Spinal cord (tissue), 10 donors: Measurements from ENCODE around the gene FAM83D. TPM values are rescaled to one million over a fixed set of nuclear protein-coding genes. Genes with fewer than 3 reads are reported as not detected.

Experiments used
- DNase-seq, 6 donors: peaks; one replicate each; pipeline versions ENCODE4 v3.0.0 to v3.0.0-alpha.2; 2013 to 2015; ENCODE audit warnings: low spot score in 6 of 6, low read depth in 4 of 6
- H3K27ac ChIP-seq: one replicate; pipeline ENCODE4 v1.5.1; 2013; ENCODE audit warnings: low read depth, low read length, control low read depth
- H3K27me3 ChIP-seq: one replicate; pipeline ENCODE4 v1.6.1; 2013; ENCODE audit warnings: low read length; ENCODE audit not compliant: control insufficient read depth, insufficient read depth
- H3K36me3 ChIP-seq: one replicate; pipeline ENCODE4 v1.6.1; 2013; ENCODE audit warnings: low read length; ENCODE audit not compliant: control insufficient read depth, insufficient read depth
- H3K4me1 ChIP-seq: one replicate; pipeline ENCODE4 v1.6.1; 2013; ENCODE audit warnings: low read length; ENCODE audit not compliant: control insufficient read depth, insufficient read depth
- H3K4me3 ChIP-seq: one replicate; pipeline ENCODE4 v1.5.1; 2013; ENCODE audit warnings: low read depth, low read length, control low read depth
- H3K9me3 ChIP-seq: one replicate; pipeline ENCODE4 v1.6.1; 2013; ENCODE audit warnings: low read length; ENCODE audit not compliant: control insufficient read depth, insufficient read depth
- WGBS: methylation state at CpG from one replicate; pipeline ENCODE4 v1.1.5; 2013; ENCODE audit warnings: missing lambda C conversion rate; ENCODE audit not compliant: insufficient coverage; 5-methylcytosine and 5-hydroxymethylcytosine counted together
- polyA plus RNA-seq, 2 donors: library from polyadenylated mRNA; unstranded; fragments of 120-200 nt; gene quantifications; one replicate each; pipeline ENCODE4 v1.2.1, GENCODE V29; 2013; ENCODE audit not compliant: insufficient read length in 2 of 2
- total RNA-seq, 2 donors: library from RNA; depleted of rRNA in 1 of 2; stranded (reverse); fragments of 120-200 nt in 1 of 2; fragments of >200 nt in 1 of 2; gene quantifications; one replicate each; pipeline versions ENCODE4 v1.2.3 to v1.2.4, GENCODE V29; 2013 to 2014
- donor health status: healthy.

FAM83D gene
- total and polyA plus RNA-seq, 4 donors, result 5.8 to 11.6 (median 9.8) TPM

GRCh38 chr20:38893565-38894090 lies 32.6 kb upstream of the FAM83D start:
- no peaks in the 10 kb centered on the region for H3K9me3 ChIP-seq
- WGBS, result 3% methylated on average over 21 of the region's 25 CpGs
- peaks cover 31% of the 10 kb centered on the region for H3K4me1 ChIP-seq
- H3K4me3 ChIP-seq, result no peak overlapping the region
- peak in 2 of 6 donors; percentile 39 to 85 for DNase-seq
- no peaks in the 10 kb centered on the region for H3K27me3 ChIP-seq
- H3K36me3 ChIP-seq, result peaks cover 13% of the 10 kb centered on the region
- no peak overlapping the region for H3K27ac ChIP-seq

DNA sequence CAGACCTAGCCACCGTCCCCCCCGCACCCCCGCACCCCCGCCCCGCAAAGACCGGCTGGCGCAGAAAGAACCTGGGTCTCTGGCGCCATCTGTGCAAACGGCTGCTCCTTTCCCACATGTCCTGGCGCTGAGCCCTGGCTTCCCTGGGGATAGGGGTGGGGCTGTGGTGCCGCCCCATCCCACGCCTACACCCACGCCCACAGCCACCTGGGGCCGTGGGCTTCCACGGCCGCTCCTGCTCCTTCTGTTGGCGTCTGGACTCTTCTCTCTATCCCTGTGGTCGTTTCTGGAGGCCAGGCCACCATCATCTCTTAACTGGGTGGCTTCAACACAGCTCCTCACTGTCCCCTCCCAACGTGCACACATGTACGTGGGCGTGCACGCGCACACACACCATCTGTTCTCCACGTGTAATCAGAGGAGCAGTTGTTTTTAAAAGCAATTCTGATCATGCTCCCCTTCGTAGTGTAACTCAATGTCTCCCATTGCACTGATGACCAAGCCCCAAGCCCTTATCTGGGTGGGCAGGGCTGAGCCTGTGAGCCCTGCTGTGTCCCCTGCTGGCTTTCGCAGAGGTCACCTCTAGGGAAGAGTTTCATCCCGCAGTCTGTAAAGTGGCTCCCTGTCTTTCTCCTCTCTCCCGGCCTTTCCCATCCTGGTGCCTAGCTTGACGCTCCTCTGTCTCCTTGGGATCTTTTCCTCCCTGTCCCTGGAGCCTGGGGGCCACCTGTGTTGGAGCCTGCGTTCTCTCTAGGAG lies 31.9 kb upstream of the FAM83D start:
- peaks cover 13% of the 10 kb centered on the region for H3K36me3 ChIP-seq
- H3K9me3 ChIP-seq, result no peaks in the 10 kb centered on the region
- no peaks in the 10 kb centered on the region for H3K27me3 ChIP-seq
- 22% methylated on average over 21 of the region's 30 CpGs for WGBS
- peaks cover 31% of the 10 kb centered on the region for H3K4me1 ChIP-seq
- H3K27ac ChIP-seq, result no peak overlapping the region
- peak in 2 of 6 donors; percentile 37 to 91 for DNase-seq
- no peak overlapping the region for H3K4me3 ChIP-seq

- no peak for DNase-seq
- no peaks in the 10 kb centered on the region for H3K9me3 ChIP-seq
- no peaks in the 10 kb centered on the region for H3K27me3 ChIP-seq
- H3K4me3 ChIP-seq, result no peak overlapping the region
- peaks cover 13% of the 10 kb centered on the region for H3K36me3 ChIP-seq
- peaks cover 24% of the 10 kb centered on the region for H3K4me1 ChIP-seq
- no peak overlapping the region for H3K27ac ChIP-seq
- 81% methylated on average over 8 of the region's 9 CpGs for WGBS
Observed at GRCh38 chr20:38895098-38895949, 30.9 kb upstream of the FAM83D start.

- Histone ChIP-seq H3K4me3 (no peak overlapping the region), H3K36me3 (peaks cover 12% of the 10 kb centered on the region), H3K4me1 (peaks cover 27% of the 10 kb centered on the region), H3K27me3 (no peaks in the 10 kb centered on the region), H3K9me3 (no peaks in the 10 kb centered on the region), H3K27ac (no peak overlapping the region)
- DNase-seq, result no peak
Observed at GRCh38 chr20:38896009-38896594, 30.1 kb upstream of the FAM83D start.

DNA sequence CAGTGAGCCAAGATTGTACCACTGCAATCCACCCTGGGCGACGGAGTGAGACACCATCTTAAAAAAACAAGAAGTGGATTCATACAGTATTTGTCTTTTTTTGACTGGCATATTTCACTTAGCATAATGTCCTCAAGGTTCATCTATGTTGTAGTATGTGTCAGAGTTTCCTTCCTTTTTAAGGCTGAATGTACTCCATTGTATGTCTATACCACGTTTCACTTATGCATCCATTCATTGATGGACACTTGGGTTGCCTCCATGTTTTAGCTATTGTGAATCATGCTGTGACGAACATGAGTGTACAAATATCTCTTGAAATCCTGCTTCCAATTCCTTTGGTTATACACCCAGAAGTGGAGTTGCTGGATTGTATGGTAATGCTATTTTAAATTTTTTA lies 28.9 kb upstream of the FAM83D start:
- no peaks in the 10 kb centered on the region for H3K27me3 ChIP-seq
- peaks cover 24% of the 10 kb centered on the region for H3K4me1 ChIP-seq
- peaks cover 14% of the 10 kb centered on the region for H3K36me3 ChIP-seq
- no CpG with 5 or more reads among the region's 4 CpGs for WGBS
- no peak overlapping the region for H3K27ac ChIP-seq
- no peak overlapping the region for H3K4me3 ChIP-seq
- H3K9me3 ChIP-seq, result no peaks in the 10 kb centered on the region
- no peak for DNase-seq

GRCh38 chr20:38900606-38901005 lies 25.6 kb upstream of the FAM83D start:
- WGBS, result 66% methylated on average over 9 of the region's 13 CpGs

GRCh38 chr20:38902601-38903000 lies 23.6 kb upstream of the FAM83D start:
- Histone ChIP-seq H3K9me3 (no peaks in the 10 kb centered on the region), H3K4me3 (no peak overlapping the region), H3K36me3 (peaks cover 33% of the 10 kb centered on the region), H3K4me1 (peaks cover 10% of the 10 kb centered on the region), H3K27ac (no peak overlapping the region), H3K27me3 (no peaks in the 10 kb centered on the region)
- no peak for DNase-seq
- WGBS, result 93% methylated on average over 8 of the region's 8 CpGs

More at GRCh38 chr20:38900606-38901005, 25.6 kb upstream of the FAM83D start:
- DNase-seq, result peak in 2 of 6 donors; percentile 11 to 12
- no peaks in the 10 kb centered on the region for H3K27me3 ChIP-seq
- no peaks in the 10 kb centered on the region for H3K9me3 ChIP-seq
- peaks cover 10% of the 10 kb centered on the region for H3K4me1 ChIP-seq
- H3K36me3 ChIP-seq, result peaks cover 28% of the 10 kb centered on the region
- no peak overlapping the region for H3K4me3 ChIP-seq
- H3K27ac ChIP-seq, result peak overlapping the region; percentile 1

- no peak for DNase-seq
- WGBS, result 60% methylated on average over 5 of the region's 5 CpGs
- H3K4me1 ChIP-seq, result peaks cover 10% of the 10 kb centered on the region
- H3K27ac ChIP-seq, result no peak overlapping the region
- H3K9me3 ChIP-seq, result no peaks in the 10 kb centered on the region
- H3K27me3 ChIP-seq, result no peaks in the 10 kb centered on the region
- no peak overlapping the region for H3K4me3 ChIP-seq
- peaks cover 40% of the 10 kb centered on the region for H3K36me3 ChIP-seq
Observed at GRCh38 chr20:38903335-38903734, 22.9 kb upstream of the FAM83D start.

DNA sequence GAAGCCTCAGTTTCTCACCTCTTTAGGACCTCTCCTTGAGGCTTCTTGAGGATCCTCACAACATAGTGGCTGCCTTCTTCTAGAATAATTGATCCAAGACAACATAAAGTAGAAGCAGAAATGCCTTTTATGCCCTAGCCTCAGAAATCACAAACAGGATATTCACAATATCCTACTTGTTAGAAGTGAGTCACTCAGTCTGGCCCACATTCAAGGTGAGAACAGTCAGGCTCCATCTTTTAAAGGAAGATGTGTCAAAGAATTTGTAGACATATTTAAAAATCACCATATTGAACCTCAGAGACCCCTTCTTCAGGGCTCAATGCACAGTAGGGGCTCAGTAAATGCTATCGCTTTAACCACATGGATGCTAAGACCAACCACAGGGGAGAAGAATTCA lies 20.8 kb upstream of the FAM83D start:
- DNase-seq, result no peak
- Histone ChIP-seq H3K4me1 (peaks cover 7% of the 10 kb centered on the region), H3K9me3 (no peaks in the 10 kb centered on the region), H3K27ac (no peak overlapping the region), H3K36me3 (peaks cover 41% of the 10 kb centered on the region), H3K27me3 (no peaks in the 10 kb centered on the region), H3K4me3 (no peak overlapping the region)
- WGBS, result no CpG with 5 or more reads among the region's 1 CpG
